PC-9 (cell line): ENCODE data around the gene IFNGR2.

Experiments used
- EZH2 ChIP-seq: fragments of 200-600 bp; sonication (generic); IDR thresholded peaks from 2 replicates; pipeline ENCODE4 v1.8.0; 2017; ENCODE audit warnings: antibody characterized with exemption, low read depth
- TF ChIP-seq, protein P1 (sequence below): fragments of 200-600 bp; sonication (generic); conservative IDR thresholded peaks from 2 replicates; pipeline ENCODE4 v1.6.1; 2017; ENCODE audit warnings: mixed run types, antibody characterized with exemption, mild to moderate bottlenecking, moderate library complexity

- TF ChIP-seq, protein P1, sequence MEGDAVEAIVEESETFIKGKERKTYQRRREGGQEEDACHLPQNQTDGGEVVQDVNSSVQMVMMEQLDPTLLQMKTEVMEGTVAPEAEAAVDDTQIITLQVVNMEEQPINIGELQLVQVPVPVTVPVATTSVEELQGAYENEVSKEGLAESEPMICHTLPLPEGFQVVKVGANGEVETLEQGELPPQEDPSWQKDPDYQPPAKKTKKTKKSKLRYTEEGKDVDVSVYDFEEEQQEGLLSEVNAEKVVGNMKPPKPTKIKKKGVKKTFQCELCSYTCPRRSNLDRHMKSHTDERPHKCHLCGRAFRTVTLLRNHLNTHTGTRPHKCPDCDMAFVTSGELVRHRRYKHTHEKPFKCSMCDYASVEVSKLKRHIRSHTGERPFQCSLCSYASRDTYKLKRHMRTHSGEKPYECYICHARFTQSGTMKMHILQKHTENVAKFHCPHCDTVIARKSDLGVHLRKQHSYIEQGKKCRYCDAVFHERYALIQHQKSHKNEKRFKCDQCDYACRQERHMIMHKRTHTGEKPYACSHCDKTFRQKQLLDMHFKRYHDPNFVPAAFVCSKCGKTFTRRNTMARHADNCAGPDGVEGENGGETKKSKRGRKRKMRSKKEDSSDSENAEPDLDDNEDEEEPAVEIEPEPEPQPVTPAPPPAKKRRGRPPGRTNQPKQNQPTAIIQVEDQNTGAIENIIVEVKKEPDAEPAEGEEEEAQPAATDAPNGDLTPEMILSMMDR, result no peak
- TF ChIP-seq EZH2, result no peak
These were observed 29.1 kb upstream of the IFNGR2 start for GRCh38 chr21:33374080-33374449.
